Stomach (tissue), 4 donors: Measurements from ENCODE around the gene NUP35.

Source experiments
- CTCF ChIP-seq, 7 experiments: fragments of 450-650 bp in 4 of 7; fragments of 200-600 bp in 3 of 7; sonication (generic) in 3 of 7; IDR thresholded peaks; one replicate each; pipeline ENCODE4 v1.5.1; 2016 to 2019; ENCODE audit warnings: antibody characterized with exemption in 7 of 7, control low read depth in 2 of 7, mild to moderate bottlenecking in 1 of 7
- EP300 ChIP-seq: sonication (generic); formaldehyde crosslinking; IDR thresholded peaks from one replicate; pipeline ENCODE4 v1.6.1; 2017; ENCODE audit warnings: antibody characterized with exemption
- POLR2A ChIP-seq, 4 donors: fragments of 450-650 bp; IDR thresholded peaks; one replicate each; pipeline ENCODE4 v1.6.1; 2016; ENCODE audit warnings: antibody characterized with exemption in 4 of 4, control low read depth in 2 of 4, mild to moderate bottlenecking in 1 of 4, moderate library complexity in 1 of 4
- POLR2AphosphoS5 ChIP-seq, 3 donors: sonication (generic); formaldehyde crosslinking; IDR thresholded peaks; one replicate each; pipeline ENCODE4 v1.6.1; 2016; ENCODE audit warnings: antibody characterized with exemption in 3 of 3

- TF ChIP-seq EP300 (no peak), POLR2AphosphoS5 (IDR thresholded peaks at IDR 0.05) (no peak), POLR2A (IDR thresholded peaks at IDR 0.05) (no peak), CTCF (IDR thresholded peaks at IDR 0.05) (no peak)
These were observed 39.8 kb downstream of the NUP35 start for GRCh38 chr2:183163821-183164649.
